Tibial artery (tissue), 4 donors: ENCODE data around the gene CCNQ.

Source experiments
- DNase-seq, 2 donors: peaks; one replicate each; pipeline ENCODE4 v3.0.0-alpha.2; 2019
- H3K27ac ChIP-seq, 2 donors: fragments of 200-600 bp; sonication (generic) in 1 of 2; 1 replicate in 1 of 2; 2 replicates in 1 of 2; pipeline ENCODE4 v1.5.1; 2018 to 2019; ENCODE audit warnings: mild to moderate bottlenecking in 1 of 2
- H3K27me3 ChIP-seq, 2 donors: fragments of 200-600 bp; sonication (generic) in 1 of 2; one replicate each; pipeline versions ENCODE4 v1.5.1 to v1.6.0; 2016 to 2019
- H3K36me3 ChIP-seq, 3 donors: fragments of 200-600 bp; sonication (generic) in 2 of 3; one replicate each; pipeline ENCODE4 v1.5.1; 2016 to 2019; ENCODE audit warnings: mild to moderate bottlenecking in 2 of 3
- H3K4me1 ChIP-seq, 4 donors: fragments of 200-600 bp; sonication (generic) in 2 of 4; 1 replicate in 3 of 4; 2 replicates in 1 of 4; pipeline ENCODE4 v1.5.1; 2016 to 2019
- H3K4me3 ChIP-seq, 2 donors: fragments of 200-600 bp; sonication (generic) in 1 of 2; 1 replicate in 1 of 2; 2 replicates in 1 of 2; pipeline ENCODE4 v1.5.1; 2018 to 2019; ENCODE audit warnings: mild to moderate bottlenecking in 2 of 2
- H3K9me3 ChIP-seq, 3 donors: fragments of 200-600 bp; sonication (generic) in 1 of 3; one replicate each; pipeline ENCODE4 v1.5.1; 2016 to 2019
- CTCF ChIP-seq, 2 experiments: fragments of 200-600 bp in 1 of 2; fragments of 450-650 bp in 1 of 2; IDR thresholded peaks; one replicate each; pipeline ENCODE4 v1.5.1; 2017 to 2019; ENCODE audit warnings: antibody characterized with exemption in 2 of 2, mild to moderate bottlenecking in 1 of 2, moderate library complexity in 1 of 2
- intact Hi-C: fragments of 100-400 bp; cut with DNase I; formaldehyde crosslinking; loops from one replicate; pipeline ENCODE4 v1.15.0; 2023; ENCODE audit warnings: low total_unique reads

CCNQ gene

GRCh38 chrX:153599192-153600031, 473 bp upstream of the CCNQ start:
- intact Hi-C loops = loop anchor here (10.0 kb wide), 1 partner anchor 55 kb away; no protein-coding TSS in a partner anchor
- H3K27ac ChIP-seq = peak overlapping the region; percentile 64 to 73
- H3K4me1 ChIP-seq = peaks cover 0 to 21% (median 6%) of the 10 kb centered on the region in 4 donors
- H3K27me3 ChIP-seq = no peaks in the 10 kb centered on the region
- peaks cover 0 to 7% (median 0%) of the 10 kb centered on the region in 3 donors for H3K9me3 ChIP-seq
- no peak for TF ChIP-seq CTCF (IDR thresholded peaks at IDR 0.05)
- DNase-seq = peak; percentile 78 to 92
- H3K36me3 ChIP-seq = peaks cover under 1 to 20% (median 1%) of the 10 kb centered on the region in 3 donors
- peak overlapping the region; percentile 67 to 75 for H3K4me3 ChIP-seq

GRCh38 chrX:153596981-153597750, 1.8 kb downstream of the CCNQ start:
- intact Hi-C loops = no loop called here
- H3K9me3 ChIP-seq = peaks cover 0 to 7% (median 0%) of the 10 kb centered on the region in 3 donors
- no peaks in the 10 kb centered on the region for H3K27me3 ChIP-seq
- H3K4me1 ChIP-seq = peaks cover 0 to 21% (median 6%) of the 10 kb centered on the region in 4 donors
- H3K27ac ChIP-seq = no peak overlapping the region
- no peak for TF ChIP-seq CTCF (IDR thresholded peaks at IDR 0.05)
- H3K4me3 ChIP-seq = no peak overlapping the region
- H3K36me3 ChIP-seq = peaks cover 16 to 42% (median 17%) of the 10 kb centered on the region in 3 donors
- DNase-seq = no peak

- H3K4me1 ChIP-seq = peaks cover 0 to 21% (median 6%) of the 10 kb centered on the region in 4 donors
Observed at GRCh38 chrX:153595859-153596857, 2.8 kb downstream of the CCNQ start.

GRCh38 chrX:153595387-153595786, 3.6 kb downstream of the CCNQ start:
- peaks cover 16 to 58% (median 33%) of the 10 kb centered on the region in 3 donors for H3K36me3 ChIP-seq
- intact Hi-C loops = no loop called here
- no peak overlapping the region for H3K4me3 ChIP-seq
- H3K4me1 ChIP-seq = peaks cover 0 to 14% (median 5%) of the 10 kb centered on the region in 4 donors
- no peak for DNase-seq
- TF ChIP-seq CTCF (IDR thresholded peaks at IDR 0.05) = no peak
- H3K27me3 ChIP-seq = no peaks in the 10 kb centered on the region
- H3K9me3 ChIP-seq = peaks cover 0 to 7% (median 0%) of the 10 kb centered on the region in 3 donors
- H3K27ac ChIP-seq = no peak overlapping the region

More at GRCh38 chrX:153595859-153596857, 2.8 kb downstream of the CCNQ start:
- no peak for TF ChIP-seq CTCF (IDR thresholded peaks at IDR 0.05)
- intact Hi-C loops = no loop called here
- H3K36me3 ChIP-seq = peaks cover 16 to 52% (median 27%) of the 10 kb centered on the region in 3 donors
- H3K27ac ChIP-seq = no peak overlapping the region
- DNase-seq = no peak
- no peak overlapping the region for H3K4me3 ChIP-seq
- peaks cover 0 to 7% (median 0%) of the 10 kb centered on the region in 3 donors for H3K9me3 ChIP-seq
- H3K27me3 ChIP-seq = no peaks in the 10 kb centered on the region
